Left ventricle myocardium inferior (tissue), 1 donor: ENCODE results near the gene ZNF813. TPM values are rescaled to one million over a fixed set of nuclear protein-coding genes. Genes with fewer than 3 reads are reported as not detected.
A peak's percentile ranks its signal among the peaks of the same experiment; 100 is the strongest.

Experiments used
- DNase-seq: peaks from one replicate; pipeline ENCODE4 v3.0.0-alpha.2; 2020
- H3K27ac ChIP-seq: fragments of 200-600 bp; replicated peaks from 2 replicates; pipeline ENCODE4 v1.8.0; 2021
- H3K27me3 ChIP-seq: fragments of 200-600 bp; 2 replicates; pipeline ENCODE4 v1.8.0; 2021; ENCODE audit warnings: low read depth
- H3K36me3 ChIP-seq: fragments of 200-600 bp; 2 replicates; pipeline ENCODE4 v1.8.0; 2021
- H3K4me1 ChIP-seq: fragments of 200-600 bp; 2 replicates; pipeline ENCODE4 v1.8.0; 2021
- H3K4me3 ChIP-seq: fragments of 200-600 bp; 2 replicates; pipeline ENCODE4 v1.8.0; 2021; ENCODE audit warnings: mild to moderate bottlenecking, moderate library complexity
- H3K9me3 ChIP-seq: fragments of 200-600 bp; replicated peaks from 2 replicates; pipeline ENCODE4 v1.8.0; 2021
- intact Hi-C: fragments of 100-400 bp; cut with micrococcal nuclease; formaldehyde crosslinking; loops from one replicate; pipeline ENCODE4 v1.11.0; 2022
- total RNA-seq: library from RNA; stranded (reverse); fragmentation: NEBNext Ultra II Directional; extraction: Animal tissue kit (Norgen Biotek cat#: 25700); gene quantifications from one replicate; pipeline ENCODE4 v1.2.1, GENCODE V29; 2021
- TF ChIP-seq, protein P1 (sequence below): fragments of 200-600 bp; IDR thresholded peaks from 2 replicates; pipeline ENCODE4 v1.8.0; 2021; ENCODE audit warnings: antibody characterized with exemption, mild to moderate bottlenecking, borderline replicate concordance
- donor health status: DM: no; HTN: yes; CAD: no; lungs with severe emphysema.

The ZNF813 gene
- total RNA-seq, 1 donor from 2014 or later, result 1.8 TPM

DNA sequence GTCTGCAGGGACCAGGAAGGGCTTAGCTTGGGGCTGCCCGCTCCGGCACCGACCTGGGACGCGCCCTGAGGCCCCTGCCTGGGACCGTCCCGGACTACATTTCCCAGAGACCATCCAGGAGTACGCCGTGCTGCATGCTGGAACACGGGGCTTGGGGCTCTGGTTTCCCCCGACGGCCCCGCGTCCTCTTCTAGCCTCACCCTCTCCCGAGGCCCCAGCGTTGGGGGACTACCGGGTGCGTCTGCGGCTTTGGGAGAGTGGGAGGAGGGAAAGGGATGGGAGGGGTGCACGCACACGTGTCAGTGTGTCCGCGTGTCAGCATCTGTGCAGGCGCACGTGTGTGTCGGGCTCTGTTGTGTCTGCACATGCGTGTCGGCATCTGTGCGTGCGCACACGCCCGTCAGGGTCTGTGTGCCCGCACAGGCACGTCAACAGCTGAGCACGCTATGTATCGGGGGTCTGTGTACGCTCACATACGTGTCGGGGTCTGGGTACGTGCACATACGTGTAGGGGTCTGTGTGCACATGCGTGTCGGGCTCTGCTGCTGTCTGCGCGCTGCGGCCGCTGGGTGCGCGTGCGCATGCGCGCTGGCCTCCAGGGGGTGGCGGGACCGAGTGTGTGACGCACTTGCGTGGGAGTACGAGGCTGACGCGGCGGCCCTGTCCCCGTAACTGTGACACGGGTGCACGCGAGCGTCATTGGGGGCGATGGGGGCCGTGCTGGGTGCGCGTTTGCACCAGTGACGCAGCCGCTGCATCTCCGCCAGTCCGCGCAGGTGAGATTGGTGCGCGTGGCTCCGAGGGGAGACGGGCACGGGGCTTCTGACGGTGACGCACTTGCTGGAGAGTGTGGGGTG lies 70.2 kb downstream of the ZNF813 start, which contains the start of gene ZNF331:
Gene ZNF331 (plus strand): TSS at position 625 of the 857 bp plus-strand sequence. CDS start 31,232 bp downstream, outside the sequence.
- Histone ChIP-seq H3K9me3 (no peaks in the 10 kb centered on the region), H3K36me3 (peaks cover 7% of the 10 kb centered on the region), H3K27ac (peak within 1 kb of the TSS; percentile 89), H3K4me3 (peak within 1 kb of the TSS; percentile 77), H3K4me1 (peaks cover 18% of the 10 kb centered on the region), H3K27me3 (no peaks in the 10 kb centered on the region)
- intact Hi-C loops, result no loop called here
- TF ChIP-seq, protein P1, sequence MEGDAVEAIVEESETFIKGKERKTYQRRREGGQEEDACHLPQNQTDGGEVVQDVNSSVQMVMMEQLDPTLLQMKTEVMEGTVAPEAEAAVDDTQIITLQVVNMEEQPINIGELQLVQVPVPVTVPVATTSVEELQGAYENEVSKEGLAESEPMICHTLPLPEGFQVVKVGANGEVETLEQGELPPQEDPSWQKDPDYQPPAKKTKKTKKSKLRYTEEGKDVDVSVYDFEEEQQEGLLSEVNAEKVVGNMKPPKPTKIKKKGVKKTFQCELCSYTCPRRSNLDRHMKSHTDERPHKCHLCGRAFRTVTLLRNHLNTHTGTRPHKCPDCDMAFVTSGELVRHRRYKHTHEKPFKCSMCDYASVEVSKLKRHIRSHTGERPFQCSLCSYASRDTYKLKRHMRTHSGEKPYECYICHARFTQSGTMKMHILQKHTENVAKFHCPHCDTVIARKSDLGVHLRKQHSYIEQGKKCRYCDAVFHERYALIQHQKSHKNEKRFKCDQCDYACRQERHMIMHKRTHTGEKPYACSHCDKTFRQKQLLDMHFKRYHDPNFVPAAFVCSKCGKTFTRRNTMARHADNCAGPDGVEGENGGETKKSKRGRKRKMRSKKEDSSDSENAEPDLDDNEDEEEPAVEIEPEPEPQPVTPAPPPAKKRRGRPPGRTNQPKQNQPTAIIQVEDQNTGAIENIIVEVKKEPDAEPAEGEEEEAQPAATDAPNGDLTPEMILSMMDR, result peak; percentile 66
- peak; percentile 80 for DNase-seq

DNA sequence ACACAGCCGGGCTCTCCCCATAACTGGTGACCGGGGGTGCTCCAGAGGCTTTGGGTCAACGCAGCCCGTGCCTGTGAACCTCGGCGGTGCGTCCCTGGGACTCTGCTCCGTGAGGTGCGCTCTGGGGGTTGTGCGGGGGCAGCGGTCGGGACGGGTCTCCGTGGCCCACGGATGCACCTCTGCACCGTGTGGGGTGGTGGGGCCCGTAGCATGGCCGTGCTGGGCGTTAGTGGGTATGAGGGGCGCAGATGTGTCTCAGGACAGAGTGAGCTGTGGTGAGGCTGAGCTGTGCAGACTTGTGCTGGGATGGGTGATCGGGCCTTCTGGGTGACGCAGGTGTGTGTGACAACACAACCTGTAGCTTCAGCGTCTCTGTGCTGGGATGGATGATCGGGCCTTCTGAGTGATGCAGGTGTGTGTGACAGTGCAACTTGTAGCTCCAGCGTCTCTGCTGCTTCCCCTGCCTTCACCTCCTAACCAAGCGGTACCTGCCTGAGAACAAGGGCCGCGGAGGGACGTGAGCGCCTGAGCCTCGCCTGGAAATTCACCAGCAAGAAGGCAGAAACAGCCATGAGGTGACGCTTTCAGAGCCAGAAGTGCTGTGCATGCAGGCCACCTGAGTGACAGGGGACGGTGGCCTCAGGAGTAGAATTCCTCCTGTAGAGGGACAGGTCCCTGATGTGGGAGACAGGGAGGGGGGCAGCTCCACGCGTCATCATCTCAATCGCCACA lies 71.0 kb downstream of the ZNF813 start:
- Histone ChIP-seq H3K4me1 (peaks cover 18% of the 10 kb centered on the region), H3K36me3 (peaks cover 14% of the 10 kb centered on the region), H3K9me3 (no peaks in the 10 kb centered on the region), H3K27ac (peak overlapping the region; percentile 89), H3K27me3 (no peaks in the 10 kb centered on the region), H3K4me3 (peak overlapping the region; percentile 77)
- intact Hi-C loops, result no loop called here
- TF ChIP-seq, protein P1, result no peak
- DNase-seq, result no peak

DNA sequence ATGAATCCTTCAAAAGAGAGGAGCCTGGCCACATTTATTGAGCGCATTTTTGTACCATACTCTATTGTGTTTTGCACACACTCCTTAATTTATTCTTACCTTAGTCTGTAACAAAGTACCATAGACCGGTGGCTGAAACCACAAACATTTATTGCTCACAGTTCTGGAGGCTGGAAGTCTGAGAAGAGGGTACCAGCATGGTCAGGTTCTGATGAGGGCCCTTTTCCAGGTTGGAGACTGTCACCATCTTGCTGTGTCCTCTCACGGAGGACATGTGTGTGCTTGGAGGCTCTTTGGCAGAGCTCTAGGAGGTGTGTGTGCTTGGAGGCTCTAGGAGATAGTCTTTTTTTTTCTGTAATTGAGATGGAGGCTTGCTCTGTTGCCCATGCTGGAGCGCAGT lies 72.6 kb downstream of the ZNF813 start:
- H3K36me3 ChIP-seq, result peaks cover 16% of the 10 kb centered on the region
- TF ChIP-seq, protein P1, result no peak
- DNase-seq, result no peak
- no peak overlapping the region for H3K27ac ChIP-seq
- no peak overlapping the region for H3K4me3 ChIP-seq
- no peaks in the 10 kb centered on the region for H3K27me3 ChIP-seq
- peaks cover 18% of the 10 kb centered on the region for H3K4me1 ChIP-seq
- H3K9me3 ChIP-seq, result no peaks in the 10 kb centered on the region
- intact Hi-C loops, result no loop called here

DNA sequence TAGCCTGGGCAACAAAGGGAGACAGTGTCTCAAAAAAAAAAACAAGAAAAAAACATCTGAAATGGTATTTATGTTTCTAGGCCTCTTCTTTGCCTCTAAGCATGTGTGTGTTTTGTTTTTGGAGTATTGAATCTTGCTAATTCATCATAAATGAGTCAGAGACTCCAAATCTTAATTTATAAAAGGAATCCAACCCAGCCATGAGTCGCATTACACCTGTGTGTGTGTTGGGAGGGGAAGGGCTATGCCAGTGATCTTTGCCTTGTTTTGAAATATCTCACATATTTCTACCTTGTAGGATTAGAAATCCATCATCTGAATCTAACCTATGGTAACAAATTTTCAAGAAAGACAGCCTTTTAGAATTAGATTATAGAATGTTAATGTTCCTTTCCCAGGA lies 74.4 kb downstream of the ZNF813 start:
- Histone ChIP-seq H3K9me3 (no peaks in the 10 kb centered on the region), H3K27ac (no peak overlapping the region), H3K36me3 (peaks cover 19% of the 10 kb centered on the region), H3K27me3 (no peaks in the 10 kb centered on the region), H3K4me1 (peaks cover 20% of the 10 kb centered on the region), H3K4me3 (no peak overlapping the region)
- no peak for DNase-seq
- TF ChIP-seq, protein P1, result no peak
- intact Hi-C loops, result no loop called here

DNA sequence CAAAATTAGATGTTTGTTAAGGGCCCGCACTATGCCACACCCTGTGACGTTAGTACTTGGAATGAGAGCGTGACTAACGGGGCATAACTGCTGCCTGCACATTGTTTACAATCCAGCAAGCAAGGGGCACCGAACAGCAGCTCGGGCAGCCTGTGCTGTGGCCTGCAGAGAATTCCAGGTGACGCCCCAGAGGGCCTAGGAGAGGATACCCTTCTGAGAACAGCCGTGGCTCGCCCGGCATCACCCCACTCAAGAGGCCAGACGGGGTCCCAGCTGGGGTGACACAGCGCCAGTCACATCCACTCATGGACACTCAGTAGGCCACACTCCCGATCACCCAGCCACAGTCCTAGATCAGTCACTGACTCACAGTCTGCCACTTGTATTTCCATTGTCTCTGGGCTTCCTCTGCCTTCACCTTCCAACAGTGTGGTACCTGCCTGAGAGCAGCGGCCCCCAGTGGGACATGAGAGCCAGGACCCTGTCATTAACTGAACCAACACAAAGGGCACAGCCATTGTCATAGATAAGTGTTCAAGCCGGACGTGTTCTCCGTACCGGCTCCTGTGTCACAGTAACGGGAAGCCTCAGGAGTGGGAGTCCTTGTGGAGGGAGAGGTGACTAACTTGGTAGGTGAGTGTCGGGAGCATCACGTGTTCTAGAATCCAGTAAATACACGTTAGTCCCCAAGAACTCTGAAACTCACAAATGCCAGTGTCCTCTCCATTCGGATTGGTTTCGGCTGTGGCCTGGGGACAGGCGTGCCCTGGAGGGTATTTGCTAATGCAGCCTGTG lies 77.9 kb downstream of the ZNF813 start:
- no peak overlapping the region for H3K27ac ChIP-seq
- H3K4me3 ChIP-seq, result no peak overlapping the region
- TF ChIP-seq, protein P1, result no peak
- H3K36me3 ChIP-seq, result peaks cover 19% of the 10 kb centered on the region
- H3K9me3 ChIP-seq, result peaks cover 7% of the 10 kb centered on the region
- H3K27me3 ChIP-seq, result no peaks in the 10 kb centered on the region
- intact Hi-C loops, result no loop called here
- no peak for DNase-seq
- H3K4me1 ChIP-seq, result peaks cover 5% of the 10 kb centered on the region
